Measurements from ENCODE around the gene MEGF10.
A peak's percentile ranks its signal among the peaks of the same experiment; 100 is the strongest.

Gene MEGF10

DNA sequence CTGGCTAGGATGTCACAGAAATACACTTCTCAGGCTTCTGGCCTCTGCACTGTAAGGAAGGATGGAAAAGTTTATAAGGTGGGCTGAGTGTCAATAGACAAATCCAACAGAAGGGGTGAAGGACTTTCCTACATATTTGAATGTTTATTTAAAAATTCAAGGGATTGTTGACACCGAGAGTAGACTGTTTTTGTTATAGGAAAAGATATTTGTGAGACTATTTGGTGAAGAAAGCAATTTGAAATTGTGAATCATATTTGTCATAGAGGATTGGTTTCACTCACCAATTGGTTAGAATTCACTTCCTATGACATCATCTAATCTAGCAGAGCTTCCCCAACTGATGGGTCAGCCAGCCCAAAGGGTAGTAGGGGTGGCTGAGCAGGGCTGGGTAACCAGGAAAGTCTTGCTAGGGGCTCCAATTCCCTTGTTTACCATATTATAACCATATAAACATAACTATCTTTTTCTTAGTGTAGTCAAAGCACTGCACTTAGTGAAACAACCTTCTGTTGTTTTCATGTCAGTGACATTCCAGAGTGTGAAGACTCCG is 14.9 kb upstream of the MEGF10 start:
- TF ChIP-seq, protein P1, sequence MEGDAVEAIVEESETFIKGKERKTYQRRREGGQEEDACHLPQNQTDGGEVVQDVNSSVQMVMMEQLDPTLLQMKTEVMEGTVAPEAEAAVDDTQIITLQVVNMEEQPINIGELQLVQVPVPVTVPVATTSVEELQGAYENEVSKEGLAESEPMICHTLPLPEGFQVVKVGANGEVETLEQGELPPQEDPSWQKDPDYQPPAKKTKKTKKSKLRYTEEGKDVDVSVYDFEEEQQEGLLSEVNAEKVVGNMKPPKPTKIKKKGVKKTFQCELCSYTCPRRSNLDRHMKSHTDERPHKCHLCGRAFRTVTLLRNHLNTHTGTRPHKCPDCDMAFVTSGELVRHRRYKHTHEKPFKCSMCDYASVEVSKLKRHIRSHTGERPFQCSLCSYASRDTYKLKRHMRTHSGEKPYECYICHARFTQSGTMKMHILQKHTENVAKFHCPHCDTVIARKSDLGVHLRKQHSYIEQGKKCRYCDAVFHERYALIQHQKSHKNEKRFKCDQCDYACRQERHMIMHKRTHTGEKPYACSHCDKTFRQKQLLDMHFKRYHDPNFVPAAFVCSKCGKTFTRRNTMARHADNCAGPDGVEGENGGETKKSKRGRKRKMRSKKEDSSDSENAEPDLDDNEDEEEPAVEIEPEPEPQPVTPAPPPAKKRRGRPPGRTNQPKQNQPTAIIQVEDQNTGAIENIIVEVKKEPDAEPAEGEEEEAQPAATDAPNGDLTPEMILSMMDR (conservative IDR thresholded peaks at IDR 0.05): no peak
- no peak overlapping the region for H3K27ac ChIP-seq

DNA sequence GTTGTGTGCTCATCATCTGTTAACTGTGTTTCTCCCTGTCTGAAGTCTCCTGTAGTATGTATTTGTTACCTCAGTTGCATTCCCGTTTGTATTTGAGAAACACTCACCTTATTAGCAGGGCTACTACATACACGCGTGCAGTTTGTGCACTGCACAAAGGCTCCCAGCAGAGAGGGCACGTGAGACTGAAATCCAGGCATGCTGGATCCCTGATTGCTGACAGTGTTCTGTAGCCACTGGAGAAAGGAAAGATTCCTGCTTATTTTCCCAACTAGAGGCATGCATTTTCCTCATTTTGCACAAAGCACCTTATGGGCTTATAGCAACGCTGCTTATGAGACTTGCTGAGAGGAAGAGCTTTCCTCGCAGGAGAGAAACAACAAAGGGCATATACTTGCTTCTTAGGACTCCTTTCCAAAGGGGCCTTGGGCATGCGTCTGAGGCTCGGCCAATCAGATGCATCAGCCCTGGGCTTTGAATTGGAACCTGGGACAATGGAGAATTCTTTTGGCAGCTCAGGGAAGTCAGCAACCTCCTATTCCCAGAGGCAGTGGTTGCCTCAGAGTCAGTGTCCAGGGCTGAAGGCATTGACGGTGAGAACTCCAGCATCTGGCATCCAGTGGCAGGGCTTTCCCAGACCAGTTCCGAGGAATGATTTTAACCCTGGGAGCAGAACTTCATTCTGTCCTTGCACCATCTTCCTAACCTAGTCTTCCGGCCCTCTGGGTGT is 9.9 kb upstream of the MEGF10 start:
- TF ChIP-seq, protein P1 (conservative IDR thresholded peaks at IDR 0.05): peak; percentile 64
- peak overlapping the region; percentile 21; the same call in 1 of the 2 replicates for H3K27ac ChIP-seq

DNA sequence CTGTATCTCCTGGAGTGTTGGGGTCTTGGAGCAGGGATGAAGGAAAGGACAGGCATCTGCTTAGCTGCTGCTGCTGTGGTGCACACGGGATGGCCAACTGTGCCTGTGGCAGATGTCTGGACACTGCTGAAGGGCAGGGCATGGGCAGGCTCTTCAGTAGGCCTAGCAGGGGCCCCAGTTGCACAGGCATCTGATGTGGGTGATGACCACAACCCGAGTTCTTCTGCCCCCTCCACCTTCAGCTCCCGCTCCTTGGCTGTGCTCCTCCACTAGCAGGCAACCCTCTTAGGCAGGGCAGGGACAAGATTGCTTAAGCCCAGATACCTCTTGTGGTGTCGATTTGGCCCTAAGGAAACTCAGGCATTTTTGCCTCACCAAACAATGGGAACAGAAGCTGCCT is 9.0 kb upstream of the MEGF10 start:
- TF ChIP-seq, protein P1 (conservative IDR thresholded peaks at IDR 0.05): no peak
- no peak overlapping the region for H3K27ac ChIP-seq

DNA sequence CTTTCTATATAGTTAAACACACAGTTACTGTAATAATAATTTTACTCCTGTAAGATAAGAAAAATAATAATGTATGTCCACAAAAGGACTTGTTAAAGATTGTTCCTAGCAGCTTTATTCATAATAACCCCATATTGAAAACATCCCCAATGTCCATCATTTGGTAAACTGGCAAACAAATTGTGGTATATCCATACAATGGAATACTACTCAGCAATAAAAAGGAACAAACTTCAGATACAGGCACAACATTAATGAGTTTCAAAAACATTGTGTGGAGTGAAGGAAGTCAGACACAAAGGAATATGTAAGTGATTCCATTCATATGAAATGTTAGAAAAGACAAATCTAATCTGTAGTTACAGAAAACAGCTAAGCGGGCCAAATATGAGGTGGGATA is 1.9 kb upstream of the MEGF10 start:
- no peak overlapping the region for H3K27ac ChIP-seq
- TF ChIP-seq, protein P1 (conservative IDR thresholded peaks at IDR 0.05): no peak

DNA sequence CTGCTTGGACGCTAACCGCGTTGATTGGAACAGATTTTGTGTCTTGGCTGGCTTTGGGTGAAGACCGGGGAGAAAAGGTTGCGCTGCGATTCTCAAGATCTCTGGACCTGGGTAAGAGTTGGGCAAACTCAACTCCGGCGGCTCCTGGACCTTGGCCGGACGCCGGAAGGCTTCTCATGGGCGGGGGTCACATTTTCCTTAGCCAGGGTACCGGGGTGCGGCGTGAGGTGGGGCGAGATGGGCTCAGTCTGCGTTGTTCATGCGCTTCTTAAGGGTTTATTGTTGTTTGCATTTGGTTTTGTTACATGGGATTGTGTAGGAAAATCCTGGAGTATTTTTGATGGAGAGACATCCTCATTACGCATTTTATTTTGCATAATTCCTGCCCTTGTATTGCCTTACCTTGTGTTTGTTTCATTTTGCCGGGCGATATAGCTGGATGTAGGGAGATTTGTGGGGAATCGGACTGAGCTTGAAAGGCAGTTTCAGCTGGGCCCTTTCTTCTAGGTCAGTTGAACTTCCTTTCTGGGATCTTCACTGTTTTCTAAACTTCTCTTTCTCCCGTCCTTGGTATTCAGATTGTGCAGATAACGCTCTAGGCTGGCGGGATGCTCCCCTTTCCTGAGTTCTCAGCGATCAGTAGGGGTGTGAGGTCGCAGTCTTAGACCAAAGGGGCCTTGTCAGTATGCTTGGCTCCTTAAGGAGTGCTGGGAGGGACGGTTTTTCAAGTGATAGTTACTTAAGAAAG is 524 bp downstream of the MEGF10 start:
- TF ChIP-seq, protein P1 (conservative IDR thresholded peaks at IDR 0.05): no peak
- H3K27ac ChIP-seq: no peak overlapping the region

DNA sequence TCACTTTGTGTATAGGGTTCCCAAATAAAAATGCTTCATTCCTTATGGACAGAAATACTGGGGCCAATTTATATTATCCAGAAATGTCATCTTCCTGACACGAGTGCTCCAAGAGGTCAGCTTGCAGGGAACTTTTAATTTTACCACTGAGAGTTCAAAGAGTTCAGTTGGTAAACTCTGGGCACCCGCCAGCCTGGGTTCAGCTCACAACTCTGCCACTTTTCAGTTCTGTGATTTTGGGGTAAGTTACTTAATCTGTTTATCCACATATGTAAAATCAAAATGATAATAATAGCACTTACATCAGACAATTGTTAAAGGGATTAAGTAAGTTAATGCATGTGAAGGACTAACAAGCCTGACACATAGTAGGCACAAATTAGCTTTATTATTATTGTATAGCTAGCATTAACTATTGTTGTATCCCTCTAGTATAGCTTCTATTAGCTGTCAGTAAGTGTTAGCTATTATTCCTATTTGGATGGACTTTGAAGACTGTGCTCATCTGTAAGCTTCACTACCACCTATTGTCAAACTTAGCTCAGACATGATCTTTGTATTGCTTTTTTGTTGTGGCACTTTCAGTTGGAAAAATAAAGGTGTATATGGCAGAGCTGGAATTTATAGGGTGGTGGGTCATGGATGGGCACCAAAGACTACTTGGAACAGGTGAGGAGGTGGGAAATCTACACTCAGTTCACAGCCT is 1.6 kb downstream of the MEGF10 start:
- H3K27ac ChIP-seq: no peak overlapping the region
- TF ChIP-seq, protein P1 (conservative IDR thresholded peaks at IDR 0.05): no peak

DNA sequence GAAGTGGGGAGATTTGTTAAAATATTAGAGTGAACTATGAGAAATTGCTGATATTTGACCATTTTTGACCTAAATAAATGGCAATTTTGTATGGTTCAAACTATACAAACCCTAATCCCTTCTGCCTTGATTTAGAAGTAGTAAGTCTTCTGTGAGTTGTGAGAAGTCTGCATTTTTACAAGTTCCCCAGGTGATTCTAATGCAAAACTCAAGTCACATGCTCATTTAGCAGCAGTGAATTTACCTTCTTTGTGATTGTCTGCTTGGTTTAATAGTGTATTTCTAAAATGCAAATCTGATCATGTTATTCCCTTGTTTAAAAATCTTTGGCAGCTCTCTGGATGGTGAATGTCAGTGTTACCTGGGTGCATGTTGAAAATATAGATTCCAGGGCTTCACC is 2.8 kb downstream of the MEGF10 start:
- no peak overlapping the region for H3K27ac ChIP-seq
- TF ChIP-seq, protein P1 (conservative IDR thresholded peaks at IDR 0.05): no peak
